HuH-7.5 (cell line): ENCODE measurements around the gene CYP4F8.
A peak's percentile ranks its signal among the peaks of the same experiment; 100 is the strongest.
"Not testable (repeated sequence)": the region's sequence is repeated elsewhere in the genome, so short reads cannot be mapped to it uniquely, and the experiment has no call there.

Experiments
- DNase-seq: peaks from one replicate; pipeline ENCODE4 v3.0.0; 2011; ENCODE audit warnings: low spot score

CYP4F8 gene

DNA sequence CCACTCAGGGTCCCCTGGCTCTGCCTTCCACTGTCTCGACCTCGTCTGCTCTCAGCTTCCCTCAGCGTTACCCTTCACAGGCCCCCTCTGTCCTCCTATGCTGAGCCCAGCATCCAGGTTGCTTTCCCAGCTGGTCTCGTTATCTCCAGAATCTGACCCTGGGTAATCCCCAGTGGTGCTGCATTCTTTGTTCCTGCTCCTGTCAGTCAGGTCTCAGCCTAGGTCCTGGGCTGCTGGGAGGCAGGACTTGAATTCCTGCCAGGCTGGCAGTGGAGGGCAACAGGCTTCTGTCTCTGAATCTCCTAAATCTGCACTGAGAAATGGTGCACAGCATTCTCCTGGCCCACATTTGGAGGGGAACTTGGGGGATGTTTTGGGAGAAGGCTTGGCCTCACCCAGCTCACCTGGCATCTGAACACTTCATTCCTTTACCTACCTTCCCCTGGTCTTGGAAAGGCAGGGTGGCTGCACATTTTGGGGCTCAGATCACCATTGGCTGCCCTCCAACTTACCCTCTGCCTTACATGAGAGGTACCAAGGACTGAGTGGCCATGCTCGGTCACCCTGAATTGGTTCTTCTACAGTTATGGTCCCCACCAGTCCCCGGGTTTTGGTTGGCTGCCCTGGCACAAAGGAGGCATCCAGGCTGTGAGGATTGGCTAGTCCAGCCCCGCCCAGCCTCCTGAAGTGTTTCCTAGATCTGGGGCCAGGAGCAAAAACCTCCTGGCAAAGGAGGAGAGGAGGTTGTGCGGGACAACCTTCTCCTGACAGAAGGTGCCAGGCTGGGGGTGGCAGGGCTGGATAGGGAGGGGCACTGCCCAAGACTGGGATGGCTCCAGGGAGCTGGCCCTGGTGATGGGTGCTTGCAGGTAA, at the start of gene CYP4F8:
Gene CYP4F8, plus strand, starts transcription at position 712 of the 873 bp plus-strand sequence. CDS start 399 bp downstream, outside the sequence.
- peak; percentile 33 for DNase-seq

- no peak for DNase-seq
Observed at GRCh38 chr19:15570420-15570819, 44.6 kb upstream of the CYP4F8 start.

- DNase-seq = no peak
Observed at GRCh38 chr19:15575406-15575805, 39.6 kb upstream of the CYP4F8 start.

DNA sequence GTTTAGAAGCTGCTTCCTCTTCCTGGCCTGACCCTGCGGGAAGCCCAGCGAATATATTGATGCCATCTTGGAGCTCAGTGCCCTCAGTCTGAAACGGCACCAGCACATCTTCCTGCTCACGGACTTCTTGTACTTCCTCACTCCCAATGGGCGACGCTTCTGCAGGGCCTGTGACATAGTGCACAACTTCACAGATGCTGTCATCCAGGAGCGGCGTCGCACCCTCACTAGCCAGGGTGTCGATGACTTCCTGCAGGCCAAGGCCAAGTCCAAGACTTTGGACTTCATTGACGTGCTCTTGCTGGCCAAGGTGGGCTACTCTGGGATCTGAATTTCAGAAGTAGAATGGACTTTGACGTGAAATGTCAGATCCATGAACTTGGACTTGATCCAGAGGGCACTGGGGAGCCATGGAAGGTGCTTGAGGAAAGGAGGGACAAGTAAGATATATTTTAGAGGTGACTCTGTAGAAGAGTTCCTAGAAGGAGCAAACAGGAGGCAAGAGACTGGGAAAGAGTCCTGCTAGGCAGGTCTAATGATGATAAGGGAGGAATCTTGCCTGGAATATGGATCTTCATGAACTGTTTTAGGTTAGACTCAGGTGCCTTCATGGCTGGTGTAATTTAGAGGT, 38.4 kb upstream of the CYP4F8 start:
- no peak for DNase-seq

DNA sequence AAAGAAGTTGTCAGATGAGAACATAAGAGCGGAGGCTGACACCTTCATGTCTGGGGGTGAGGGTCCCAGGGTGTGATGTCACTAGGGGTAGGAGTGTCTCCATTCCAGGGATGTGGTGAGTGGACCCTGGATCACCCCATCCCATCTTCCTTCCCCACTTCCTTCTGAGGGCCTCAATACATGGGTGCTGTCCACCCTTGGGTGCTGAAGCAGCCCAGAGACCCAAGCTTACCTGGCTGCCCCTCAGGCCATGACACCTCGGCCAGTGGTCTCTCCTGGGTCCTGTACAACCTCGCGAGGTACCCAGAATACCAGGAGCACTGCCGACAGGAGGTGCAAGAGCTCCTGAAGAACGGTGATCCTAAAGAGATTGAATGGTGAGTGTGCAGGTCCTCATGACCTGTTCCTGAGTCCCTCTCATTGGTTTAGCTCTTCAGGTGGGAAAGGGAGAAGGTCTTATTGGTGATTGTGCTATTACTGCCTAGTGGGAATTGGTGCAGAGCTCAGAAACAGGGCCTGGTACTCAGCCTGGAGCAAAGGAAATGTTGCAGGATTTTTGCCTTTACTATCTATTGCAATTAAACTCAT, 37.7 kb upstream of the CYP4F8 start:
- DNase-seq = no peak

DNA sequence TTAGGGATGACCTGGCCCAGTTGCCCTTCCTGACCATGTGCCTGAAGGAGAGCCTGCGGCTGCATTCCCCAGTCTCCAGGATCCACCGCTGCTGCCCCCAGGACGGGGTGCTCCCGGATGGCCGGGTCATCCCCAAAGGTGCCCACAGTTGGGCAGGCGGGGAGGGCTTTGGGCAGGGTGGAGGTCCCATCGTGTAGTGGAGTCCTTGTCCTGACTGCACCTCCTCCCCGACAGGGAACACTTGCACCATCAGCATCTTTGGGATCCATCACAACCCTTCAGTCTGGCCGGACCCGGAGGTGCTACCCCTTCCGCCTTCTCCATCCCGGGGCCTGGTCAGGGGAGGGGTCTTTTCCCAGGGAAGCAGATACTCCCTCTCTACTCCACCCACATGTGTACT, 31.7 kb upstream of the CYP4F8 start:
- DNase-seq = no peak

DNA sequence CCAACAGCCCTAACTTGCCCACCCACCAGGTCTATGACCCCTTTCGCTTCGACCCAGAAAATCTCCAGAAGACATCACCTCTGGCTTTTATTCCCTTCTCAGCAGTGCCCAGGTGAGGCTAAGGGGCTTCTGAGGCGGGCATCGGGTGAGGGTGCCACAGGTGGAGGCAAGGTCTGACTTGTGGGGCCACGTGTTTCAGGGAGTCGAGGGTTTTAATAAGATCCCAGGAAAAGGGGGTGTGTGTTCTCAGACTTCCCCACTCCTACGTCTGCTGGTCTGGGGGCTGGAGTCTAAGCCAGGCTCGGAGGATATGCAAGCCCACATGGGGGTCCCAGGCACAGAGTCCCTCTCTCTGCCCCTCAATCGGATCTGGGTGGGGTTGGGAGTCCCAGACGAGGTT, 30.9 kb upstream of the CYP4F8 start:
- no peak for DNase-seq

DNA sequence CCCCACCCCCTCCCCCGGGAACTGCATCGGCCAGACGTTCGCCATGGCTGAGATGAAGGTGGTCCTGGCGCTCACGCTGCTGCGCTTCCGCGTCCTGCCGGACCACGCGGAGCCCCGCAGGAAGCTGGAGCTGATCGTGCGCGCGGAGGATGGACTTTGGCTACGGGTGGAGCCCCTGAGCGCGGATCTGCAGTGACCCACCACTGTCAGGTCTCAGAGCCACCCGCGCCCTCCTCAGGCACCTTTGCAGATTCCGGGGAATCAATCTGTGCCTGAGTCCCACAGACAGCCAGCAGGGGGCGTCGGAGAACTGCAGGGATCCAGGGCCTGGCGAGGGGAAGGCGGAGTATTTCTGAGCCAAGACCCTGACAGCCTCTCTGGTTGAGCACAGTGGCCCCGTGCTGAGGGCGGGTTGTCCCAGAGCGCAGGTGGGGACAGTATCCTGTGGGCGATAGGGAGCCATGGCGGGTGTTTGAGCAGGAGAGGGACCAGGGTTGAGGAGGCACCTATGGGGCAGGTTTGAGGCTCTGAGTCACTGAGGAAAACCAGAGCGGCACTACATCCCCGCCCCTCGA, 30.4 kb upstream of the CYP4F8 start:
- DNase-seq = peak; percentile 83

- no peak for DNase-seq
Observed at GRCh38 chr19:15587663-15588062, 27.4 kb upstream of the CYP4F8 start.

DNA sequence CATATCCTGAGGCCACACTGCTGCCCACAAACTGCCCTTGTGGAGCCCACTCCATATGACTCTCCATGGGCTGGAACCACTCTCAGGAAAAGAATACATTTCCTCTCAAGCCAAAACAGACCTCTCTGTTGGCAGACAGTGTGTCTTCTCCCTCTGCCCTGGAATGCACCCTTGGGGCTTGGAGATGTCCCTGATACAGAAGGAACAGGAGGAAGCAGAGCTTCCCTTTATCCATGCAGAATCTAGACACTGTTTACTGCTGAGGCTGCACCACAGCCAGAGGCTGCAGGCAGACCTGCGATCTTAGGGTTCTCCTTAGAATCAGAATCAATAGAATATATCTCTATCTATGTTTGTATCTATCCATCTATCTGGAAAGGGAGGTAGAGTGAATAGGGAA, 26.8 kb upstream of the CYP4F8 start:
- DNase-seq = no peak

DNA sequence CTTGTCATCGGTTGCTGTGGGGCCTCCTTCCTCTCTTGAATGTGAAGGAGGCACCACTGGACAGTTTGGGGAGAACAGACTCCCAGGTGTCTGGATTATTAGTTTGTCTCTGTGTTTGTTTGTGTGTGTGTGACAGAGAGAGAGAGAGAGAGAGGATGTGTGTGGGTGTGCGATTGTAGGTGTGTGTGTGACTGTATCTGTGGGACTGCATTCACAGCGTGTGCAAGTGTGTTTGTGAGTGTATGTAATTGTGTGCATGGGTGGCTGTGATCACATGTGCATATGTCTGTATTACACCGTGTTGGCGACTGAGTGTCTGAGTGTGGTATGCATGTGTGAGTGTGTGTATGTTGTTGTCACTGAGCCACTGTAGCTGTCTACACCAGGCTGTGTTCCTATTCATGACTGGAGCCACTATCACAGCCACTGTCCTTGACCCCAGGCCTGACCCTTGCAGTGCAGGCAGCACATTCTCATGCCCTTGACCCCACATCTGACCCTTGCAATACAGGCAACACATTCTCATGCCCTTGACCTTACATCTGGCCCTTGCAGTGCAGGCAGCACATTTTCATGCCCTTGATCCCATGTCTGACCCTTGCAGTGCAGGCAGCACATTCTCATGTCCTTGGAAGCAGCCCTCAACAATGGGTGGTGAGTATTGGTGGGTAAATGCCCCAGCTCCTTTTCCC, 25.1 kb upstream of the CYP4F8 start:
- no peak for DNase-seq

DNA sequence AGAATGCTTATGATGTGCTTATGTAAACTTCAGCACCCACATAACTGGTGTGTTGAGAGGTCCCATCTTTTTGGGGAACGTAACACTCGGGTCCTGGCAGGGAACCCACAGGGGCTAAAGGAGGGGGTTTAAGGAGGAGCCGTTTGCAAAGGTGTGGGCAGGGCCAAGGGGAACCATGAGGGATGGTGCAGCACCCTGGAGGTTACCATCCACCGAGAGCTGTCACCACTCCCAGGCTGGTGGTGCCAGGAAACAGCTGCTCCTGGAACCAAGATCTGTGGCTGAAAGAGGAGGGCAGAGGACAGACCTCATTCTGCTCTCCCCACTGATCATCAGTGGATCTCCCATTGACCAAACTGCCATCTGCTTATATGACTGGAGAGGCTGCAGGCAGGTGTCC, 23.2 kb upstream of the CYP4F8 start:
- no peak for DNase-seq

DNA sequence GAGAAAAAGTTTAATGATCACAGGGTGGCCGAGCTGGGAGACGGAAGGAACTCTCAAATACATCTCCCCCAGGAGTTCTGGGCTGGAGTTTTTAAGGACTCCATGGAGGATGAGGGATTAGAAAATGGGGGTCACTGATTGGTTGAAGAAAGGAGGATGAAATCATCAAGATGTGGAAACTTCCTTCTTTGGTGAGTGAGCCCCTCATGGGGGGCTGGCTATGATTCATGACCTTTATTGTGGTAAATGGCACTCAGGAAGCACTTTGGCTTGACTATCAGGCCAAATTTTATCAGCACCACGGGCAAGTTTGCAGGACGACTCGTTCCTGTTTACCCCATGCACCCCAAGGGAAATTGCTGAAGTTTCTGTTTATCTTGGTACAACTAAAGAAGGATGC, 22.5 kb upstream of the CYP4F8 start:
- not testable (repeated sequence) for DNase-seq

DNA sequence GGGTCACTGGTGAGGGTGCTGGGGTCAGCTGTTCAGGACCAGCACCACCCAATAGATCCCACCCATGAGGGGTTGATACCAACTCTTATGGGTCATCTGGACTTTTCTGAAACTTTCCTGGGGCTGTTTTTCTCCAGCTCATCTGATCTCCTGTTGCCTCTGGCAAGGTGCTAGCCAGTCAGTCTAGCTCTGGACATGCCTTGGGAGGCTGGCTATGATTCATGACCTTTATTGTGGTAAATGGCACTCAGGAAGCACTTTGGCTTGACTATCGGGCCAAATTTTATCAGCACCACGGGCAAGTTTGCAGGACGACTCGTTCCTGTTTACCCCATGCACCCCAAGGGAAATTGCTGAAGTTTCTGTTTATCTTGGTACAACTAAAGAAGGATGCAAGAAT, 21.3 kb upstream of the CYP4F8 start:
- not testable (repeated sequence) for DNase-seq

GRCh38 chr19:15595069-15595468, 19.9 kb upstream of the CYP4F8 start:
- no peak for DNase-seq

GRCh38 chr19:15607978-15608925, 6.8 kb upstream of the CYP4F8 start:
- not testable (repeated sequence) for DNase-seq

DNA sequence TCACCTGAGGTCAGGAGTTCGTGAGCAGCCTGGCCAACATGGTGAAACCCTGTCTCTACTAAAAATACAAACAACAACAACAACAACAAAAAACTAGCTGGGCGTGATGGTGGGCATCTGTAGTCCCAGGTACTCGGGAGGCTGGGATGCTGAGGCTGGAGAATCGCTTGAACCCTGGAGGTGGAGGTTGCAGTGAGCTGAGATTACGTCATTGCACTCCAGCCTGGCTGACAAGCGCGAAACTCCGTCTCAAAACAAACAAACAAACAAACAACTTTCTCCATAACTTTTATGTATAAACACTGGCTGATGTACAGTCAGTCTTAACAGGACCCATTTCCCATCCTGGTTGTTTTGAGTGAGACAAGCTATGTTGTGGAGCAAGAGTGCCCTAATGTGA, 5.8 kb upstream of the CYP4F8 start:
- DNase-seq = no peak

DNA sequence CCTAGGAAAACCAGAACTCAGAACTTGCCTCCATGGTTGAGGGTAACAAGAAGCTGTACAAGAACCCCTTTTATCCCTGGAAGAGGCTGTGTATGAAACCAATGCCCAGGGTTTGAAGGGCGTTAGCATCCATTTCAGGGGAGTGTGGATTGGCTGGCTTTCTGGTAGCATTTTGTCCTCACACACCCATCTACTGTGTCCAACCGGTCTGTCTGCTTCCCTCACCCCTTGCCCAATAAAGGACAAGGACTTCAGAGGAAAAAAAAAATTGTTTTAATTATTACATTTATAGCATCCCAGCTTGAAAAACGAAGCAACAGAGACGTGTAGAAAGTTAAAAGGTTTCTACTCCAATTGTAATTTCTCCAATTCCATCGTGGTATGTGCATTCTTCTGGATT, 2.7 kb upstream of the CYP4F8 start:
- no peak for DNase-seq

- DNase-seq = no peak
Observed at GRCh38 chr19:15613338-15613737, 1.7 kb upstream of the CYP4F8 start.

- no peak for DNase-seq
Observed at GRCh38 chr19:15615526-15615925, 508 bp downstream of the CYP4F8 start.

DNA sequence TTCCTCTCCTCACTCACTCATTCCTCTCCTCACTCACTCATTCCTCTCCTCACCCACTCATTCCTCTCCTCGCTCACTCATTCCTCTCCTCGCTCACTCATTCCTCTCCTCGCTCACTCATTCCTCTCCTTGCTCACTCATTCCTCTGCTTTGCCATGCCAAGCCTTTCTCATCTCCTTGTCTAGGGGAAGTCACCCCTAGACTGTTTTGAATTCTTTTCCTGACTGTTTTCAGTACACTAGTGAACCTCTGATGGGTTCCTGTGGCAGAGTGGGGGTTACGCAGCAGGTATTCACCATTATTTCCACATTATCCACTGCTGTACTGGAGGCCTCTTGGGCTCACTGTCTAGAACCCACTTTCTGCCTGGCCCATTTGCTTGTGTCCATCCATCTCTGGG, 1.2 kb downstream of the CYP4F8 start:
- DNase-seq = no peak
